Measurements from ENCODE around the gene STARD10.

DNA sequence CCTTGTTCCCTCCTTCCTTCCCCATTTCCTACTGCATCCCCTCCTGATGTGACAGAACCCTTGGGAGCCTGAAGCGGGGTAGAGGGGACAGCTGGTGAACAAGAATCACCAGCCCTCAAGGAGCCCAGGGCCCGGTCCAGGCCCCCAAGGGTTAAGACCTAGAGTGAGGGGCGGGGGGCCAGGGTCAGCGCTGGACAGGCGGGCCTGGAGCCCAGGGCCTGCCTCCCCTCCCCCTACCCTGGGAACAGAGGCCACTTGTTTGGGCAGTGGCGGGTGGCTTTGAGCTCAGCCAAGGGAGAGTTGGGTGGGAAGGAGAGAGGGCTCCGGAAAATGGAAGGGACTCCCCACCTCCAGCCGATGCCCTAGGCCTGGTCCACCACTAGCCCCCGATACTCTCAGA, 43.8 kb downstream of the STARD10 start:
- no peak for TF ChIP-seq JUN (IDR thresholded peaks at IDR 0.05; ENCODE audit: borderline replicate concordance, insufficient read depth, insufficient read length, low read depth)
- TF ChIP-seq, protein P1, sequence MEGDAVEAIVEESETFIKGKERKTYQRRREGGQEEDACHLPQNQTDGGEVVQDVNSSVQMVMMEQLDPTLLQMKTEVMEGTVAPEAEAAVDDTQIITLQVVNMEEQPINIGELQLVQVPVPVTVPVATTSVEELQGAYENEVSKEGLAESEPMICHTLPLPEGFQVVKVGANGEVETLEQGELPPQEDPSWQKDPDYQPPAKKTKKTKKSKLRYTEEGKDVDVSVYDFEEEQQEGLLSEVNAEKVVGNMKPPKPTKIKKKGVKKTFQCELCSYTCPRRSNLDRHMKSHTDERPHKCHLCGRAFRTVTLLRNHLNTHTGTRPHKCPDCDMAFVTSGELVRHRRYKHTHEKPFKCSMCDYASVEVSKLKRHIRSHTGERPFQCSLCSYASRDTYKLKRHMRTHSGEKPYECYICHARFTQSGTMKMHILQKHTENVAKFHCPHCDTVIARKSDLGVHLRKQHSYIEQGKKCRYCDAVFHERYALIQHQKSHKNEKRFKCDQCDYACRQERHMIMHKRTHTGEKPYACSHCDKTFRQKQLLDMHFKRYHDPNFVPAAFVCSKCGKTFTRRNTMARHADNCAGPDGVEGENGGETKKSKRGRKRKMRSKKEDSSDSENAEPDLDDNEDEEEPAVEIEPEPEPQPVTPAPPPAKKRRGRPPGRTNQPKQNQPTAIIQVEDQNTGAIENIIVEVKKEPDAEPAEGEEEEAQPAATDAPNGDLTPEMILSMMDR (IDR thresholded peaks at IDR 0.05; ENCODE audit: extremely low read depth in 1 of 2, insufficient read depth in 1 of 2, low read depth in 1 of 2, low read length in 2 of 2), result no peak
- TF ChIP-seq, protein P2, sequence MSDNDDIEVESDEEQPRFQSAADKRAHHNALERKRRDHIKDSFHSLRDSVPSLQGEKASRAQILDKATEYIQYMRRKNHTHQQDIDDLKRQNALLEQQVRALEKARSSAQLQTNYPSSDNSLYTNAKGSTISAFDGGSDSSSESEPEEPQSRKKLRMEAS (IDR thresholded peaks at IDR 0.05; ENCODE audit: insufficient read depth, insufficient read length), result no peak
- no peak for TF ChIP-seq EZH2 (IDR thresholded peaks at IDR 0.05; ENCODE audit: borderline replicate concordance, low read depth, low read length, severe bottlenecking)
